H1 (cell line): ENCODE measurements around the gene CIRBP. TPM values are rescaled to one million over a fixed set of nuclear protein-coding genes. Genes with fewer than 3 reads are reported as not detected.

Experiments
- CHD7 ChIP-seq: fragments of 300-600 bp; sonication (generic); IDR thresholded peaks from 2 replicates; pipeline ENCODE4 v1.7.1; 2012; ENCODE audit warnings: low read length, moderate library complexity, mild to moderate bottlenecking, inconsistent platforms; ENCODE audit not compliant: insufficient replicate concordance
- RAD21 ChIP-seq, 2 experiments: IDR thresholded peaks in 1 of 2; conservative IDR thresholded peaks in 1 of 2; 2 replicates each; pipeline ENCODE4 v1.6.1; 2011; ENCODE audit warnings: low read depth in 2 of 2, low read length in 2 of 2, improper control_type of control experiment in 1 of 2, inconsistent platforms in 1 of 2, mild to moderate bottlenecking in 1 of 2, moderate library complexity in 1 of 2
- polyA plus RNA-seq, 7 experiments: library from polyadenylated mRNA; depleted of rRNA in 3 of 7; stranded (reverse) in 5 of 7; unstranded in 2 of 7; fragments of >200 nt in 5 of 7; fragments of 200-250 nt in 2 of 7; gene quantifications; 1 replicate in 5 of 7; 2 replicates in 1 of 7; 4 replicates in 1 of 7; pipeline versions ENCODE4 v1.2.1 to v1.2.3, GENCODE V29; 2011 to 2013; ENCODE audit warnings: missing spikeins in 2 of 7, mixed read lengths in 2 of 7
- total RNA-seq: library from RNA; stranded (reverse); fragmentation: NEBNext Ultra II Directional; extraction: Animal tissue kit (Norgen Biotek cat#: 25700); gene quantifications from 2 replicates; pipeline ENCODE4 v1.2.1, GENCODE V29; 2021

CIRBP gene
- total and polyA plus RNA-seq, 2 of the 8 experiments (the other 6 are each of a cell fraction or from before 2014, with no cell fraction given): 175 to 199 TPM

GRCh38 chr19:1261538-1261797 is 7.7 kb upstream of the CIRBP start (continued):
- TF ChIP-seq CHD7 (no peak), RAD21 (IDR thresholded peaks at IDR 0.05 in 1 of 2, conservative IDR thresholded peaks at IDR 0.05 in 1 of 2; ENCODE audit: low read depth in 2 of 2, low read length in 2 of 2) (peak in 1 of 2 experiments; percentile 25; a peak in 1 of 4 replicates)
